ENCODE data around the gene TNFSF18. TPM values are rescaled to one million over a fixed set of nuclear protein-coding genes. Genes with fewer than 3 reads are reported as not detected.
A peak's percentile ranks its signal among the peaks of the same experiment; 100 is the strongest.

Gene TNFSF18
- total RNA-seq, 8 experiments from 2014 or later: 0.21 to 5.1 (median 0.56) TPM; not detected in 3

GRCh38 chr1:173020138-173020750, 30.5 kb downstream of the TNFSF18 start:
- in situ Hi-C loops (cut with MboI; ENCODE audit: low pct_unique_long_range_greater_than_20kb in 2 of 9, low sequenced_read_pairs in 9 of 9, unreplicated experiment in 9 of 9): no loop called here
- H3K27ac ChIP-seq: no peak overlapping the region
- no peak overlapping the region for H3K4me3 ChIP-seq
- ATAC-seq (replicated peaks in 6 of 8): no peak
- 62 to 93% (median 87%) methylated on average over 1 to 5 of the region's 5 CpGs for WGBS, 10 experiments
- H3K4me1 ChIP-seq (replicated peaks in 1 of 2): peaks cover 0 to 2% of the 10 kb centered on the region in 2 donors

GRCh38 chr1:173017792-173018191, 32.9 kb downstream of the TNFSF18 start:
- Histone ChIP-seq H3K4me1 (replicated peaks in 1 of 2) (peaks cover 0 to 2% of the 10 kb centered on the region in 2 donors), H3K27ac (no peak overlapping the region), H3K4me3 (no peak overlapping the region)
- in situ Hi-C loops (cut with MboI; ENCODE audit: low pct_unique_long_range_greater_than_20kb in 2 of 9, low sequenced_read_pairs in 9 of 9, unreplicated experiment in 9 of 9): no loop called here
- 0 to 85% (median 66%) methylated on average over 3 to 4 of the region's 4 CpGs for WGBS, 10 experiments
- no peak for ATAC-seq (replicated peaks in 6 of 8)

GRCh38 chr1:173016419-173016818, 34.3 kb downstream of the TNFSF18 start:
- Histone ChIP-seq H3K4me1 (replicated peaks in 1 of 2) (peaks cover 0 to 2% of the 10 kb centered on the region in 2 donors), H3K27ac (no peak overlapping the region), H3K4me3 (no peak overlapping the region)
- WGBS, 10 experiments: 64 to 100% (median 89%) methylated on average over 1 of the region's 1 CpG; no CpG with 5 or more reads in 2 of the 10 experiments
- in situ Hi-C loops (cut with MboI; ENCODE audit: low pct_unique_long_range_greater_than_20kb in 2 of 9, low sequenced_read_pairs in 9 of 9, unreplicated experiment in 9 of 9): no loop called here
- ATAC-seq (replicated peaks in 6 of 8): peak in 3 of 8 experiments; percentile 60 to 67 (median 62)

- H3K27ac ChIP-seq: no peak overlapping the region
- in situ Hi-C loops (cut with MboI; ENCODE audit: low pct_unique_long_range_greater_than_20kb in 2 of 9, low sequenced_read_pairs in 9 of 9, unreplicated experiment in 9 of 9): no loop called here
- no peak for ATAC-seq (replicated peaks in 6 of 8)
- no peak overlapping the region for H3K4me3 ChIP-seq
- peaks cover 0 to 2% of the 10 kb centered on the region in 2 donors for H3K4me1 ChIP-seq (replicated peaks in 1 of 2)
- WGBS, 10 experiments: 100% methylated on average over 1 of the region's 1 CpG; no CpG with 5 or more reads in 5 of the 10 experiments
Observed at GRCh38 chr1:173015629-173016028, 35.1 kb downstream of the TNFSF18 start.

GRCh38 chr1:173014160-173014559, 36.6 kb downstream of the TNFSF18 start:
- in situ Hi-C loops (cut with MboI; ENCODE audit: low pct_unique_long_range_greater_than_20kb in 2 of 9, low sequenced_read_pairs in 9 of 9, unreplicated experiment in 9 of 9): no loop called here
- no peak for ATAC-seq (replicated peaks in 6 of 8)
- 50 to 100% (median 85%) methylated on average over 1 of the region's 1 CpG; no CpG with 5 or more reads in 3 of the 10 experiments for WGBS, 10 experiments
- Histone ChIP-seq H3K27ac (no peak overlapping the region), H3K4me3 (no peak overlapping the region), H3K4me1 (replicated peaks in 1 of 2) (peaks cover 0 to 2% of the 10 kb centered on the region in 2 donors)

GRCh38 chr1:173012126-173012525, 38.6 kb downstream of the TNFSF18 start:
- H3K4me1 ChIP-seq (replicated peaks in 1 of 2): peaks cover 0 to 2% of the 10 kb centered on the region in 2 donors
- WGBS, 10 experiments: 56 to 100% (median 89%) methylated on average over 1 of the region's 1 CpG; no CpG with 5 or more reads in 1 of the 10 experiments
- no peak overlapping the region for H3K27ac ChIP-seq
- H3K4me3 ChIP-seq: no peak overlapping the region
- ATAC-seq (replicated peaks in 6 of 8): no peak
- in situ Hi-C loops (cut with MboI; ENCODE audit: low pct_unique_long_range_greater_than_20kb in 2 of 9, low sequenced_read_pairs in 9 of 9, unreplicated experiment in 9 of 9): no loop called here

- no peaks in the 10 kb centered on the region for H3K4me1 ChIP-seq (replicated peaks in 1 of 2)
- H3K27ac ChIP-seq: no peak overlapping the region
- ATAC-seq (replicated peaks in 6 of 8): peak in 1 of 8 experiments; percentile 53
- no peak overlapping the region for H3K4me3 ChIP-seq
- in situ Hi-C loops (cut with MboI; ENCODE audit: low pct_unique_long_range_greater_than_20kb in 2 of 9, low sequenced_read_pairs in 9 of 9, unreplicated experiment in 9 of 9): no loop called here
- 10 to 83% (median 67%) methylated on average over 1 of the region's 1 CpG; no CpG with 5 or more reads in 2 of the 10 experiments for WGBS, 10 experiments
Observed at GRCh38 chr1:173009597-173009996, 41.1 kb downstream of the TNFSF18 start.

- Histone ChIP-seq H3K27ac (no peak overlapping the region), H3K4me3 (no peak overlapping the region), H3K4me1 (replicated peaks in 1 of 2) (no peaks in the 10 kb centered on the region)
- peak in 2 of 8 experiments; percentile 16 to 28 for ATAC-seq (replicated peaks in 6 of 8)
- 0 to 100% (median 33%) methylated on average over 1 to 2 of the region's 2 CpGs; no CpG with 5 or more reads in 3 of the 10 experiments for WGBS, 10 experiments
- in situ Hi-C loops (cut with MboI; ENCODE audit: low pct_unique_long_range_greater_than_20kb in 2 of 9, low sequenced_read_pairs in 9 of 9, unreplicated experiment in 9 of 9): no loop called here
Observed at GRCh38 chr1:173005196-173005864, 45.4 kb downstream of the TNFSF18 start.

GRCh38 chr1:173002891-173003838, 47.6 kb downstream of the TNFSF18 start:
- in situ Hi-C loops (cut with MboI; ENCODE audit: low pct_unique_long_range_greater_than_20kb in 2 of 9, low sequenced_read_pairs in 9 of 9, unreplicated experiment in 9 of 9): no loop called here
- Histone ChIP-seq H3K27ac (no peak overlapping the region), H3K4me3 (no peak overlapping the region), H3K4me1 (replicated peaks in 1 of 2) (peaks cover 0 to 3% of the 10 kb centered on the region in 2 donors)
- WGBS, 10 experiments: 2 to 93% (median 86%) methylated on average over 3 to 6 of the region's 6 CpGs
- ATAC-seq (replicated peaks in 6 of 8): peak in 2 of 8 experiments; percentile 70 to 97

- no peak overlapping the region for H3K27ac ChIP-seq
- ATAC-seq (replicated peaks in 6 of 8): peak in 5 of 8 experiments; percentile 40 to 88 (median 83)
- peaks cover 0 to 3% of the 10 kb centered on the region in 2 donors for H3K4me1 ChIP-seq (replicated peaks in 1 of 2)
- in situ Hi-C loops (cut with MboI; ENCODE audit: low pct_unique_long_range_greater_than_20kb in 2 of 9, low sequenced_read_pairs in 9 of 9, unreplicated experiment in 9 of 9): no loop called here
- 0 to 57% (median 21%) methylated on average over 1 to 3 of the region's 3 CpGs; no CpG with 5 or more reads in 2 of the 10 experiments for WGBS, 10 experiments
- no peak overlapping the region for H3K4me3 ChIP-seq
Observed at GRCh38 chr1:172999349-172999748, 51.4 kb downstream of the TNFSF18 start.

- Histone ChIP-seq H3K4me1 (replicated peaks in 1 of 2) (peaks cover 0 to 3% of the 10 kb centered on the region in 2 donors), H3K4me3 (no peak overlapping the region), H3K27ac (no peak overlapping the region)
- ATAC-seq (replicated peaks in 6 of 8): no peak
- in situ Hi-C loops (cut with MboI; ENCODE audit: low pct_unique_long_range_greater_than_20kb in 2 of 9, low sequenced_read_pairs in 9 of 9, unreplicated experiment in 9 of 9): no loop called here
- 0 to 90% (median 74%) methylated on average over 1 to 2 of the region's 2 CpGs for WGBS, 10 experiments
Observed at GRCh38 chr1:172997941-172998361, 52.8 kb downstream of the TNFSF18 start.

- no peak overlapping the region for H3K4me3 ChIP-seq
- H3K27ac ChIP-seq: no peak overlapping the region
- ATAC-seq (replicated peaks in 6 of 8): no peak
- WGBS, 10 experiments: 30 to 100% (median 70%) methylated on average over 1 to 2 of the region's 2 CpGs; no CpG with 5 or more reads in 2 of the 10 experiments
- H3K4me1 ChIP-seq (replicated peaks in 1 of 2): no peaks in the 10 kb centered on the region
- in situ Hi-C loops (cut with MboI; ENCODE audit: low pct_unique_long_range_greater_than_20kb in 2 of 9, low sequenced_read_pairs in 9 of 9, unreplicated experiment in 9 of 9): no loop called here
Observed at GRCh38 chr1:172993640-172994039, 57.1 kb downstream of the TNFSF18 start.
